ENCODE data around the gene BACE2. TPM values are rescaled to one million over a fixed set of nuclear protein-coding genes. Genes with fewer than 3 reads are reported as not detected.
"Not testable (repeated sequence)": the region's sequence is repeated elsewhere in the genome, so short reads cannot be mapped to it uniquely, and the experiment has no call there.

BACE2 gene
- total and polyA plus RNA-seq, 2 donors (not counting 1 experiment from before 2014, with no cell fraction given): 18.4 to 40.8 TPM

DNA sequence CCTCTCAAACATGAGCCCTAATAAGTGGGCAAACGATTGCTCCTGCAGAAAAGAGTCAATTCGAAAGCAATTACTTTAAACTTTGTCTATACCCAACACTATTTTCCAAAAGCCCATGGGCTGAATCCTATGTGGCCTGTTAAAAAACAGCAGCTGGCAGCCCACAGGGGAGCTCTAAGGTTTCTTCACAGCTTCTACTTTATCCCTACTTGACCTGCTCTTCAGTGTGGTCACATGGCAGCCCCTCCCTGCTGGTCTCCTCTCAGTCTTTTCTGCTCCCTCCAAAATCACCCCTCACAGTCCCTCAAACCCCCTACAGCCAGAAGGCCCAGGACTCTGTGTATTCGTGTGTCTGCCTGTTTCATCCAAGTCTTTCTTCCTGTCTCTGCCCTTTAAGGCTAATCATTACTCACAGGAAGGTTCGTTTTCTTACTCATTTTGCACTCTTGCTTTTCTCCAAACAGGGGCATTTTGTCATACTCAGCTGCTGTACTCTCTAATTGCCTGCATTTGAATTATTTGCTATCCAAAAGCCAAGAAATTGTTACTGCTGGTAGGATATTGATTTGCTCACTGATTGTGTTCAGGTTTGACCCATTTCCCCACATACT lies 86.2 kb downstream of the BACE2 start:
- H3K9me3 Mint-ChIP-seq (ENCODE audit: insufficient read depth): no peaks in the 10 kb centered on the region
- CTCF ChIA-PET: no interaction called here
- H3K4me1 ChIP-seq (ENCODE audit: control insufficient read depth in 2 of 2, insufficient read depth in 2 of 2, low read length in 2 of 2): peaks cover 0 to 14% of the 10 kb centered on the region in 2 donors
- H3K27me3 Mint-ChIP-seq: no peaks in the 10 kb centered on the region
- H3K36me3 ChIP-seq (replicated peaks in 1 of 2; ENCODE audit: control extremely low read depth in 1 of 2, control insufficient read depth in 1 of 2, extremely low read depth in 1 of 2, insufficient read depth in 2 of 2, low read length in 1 of 2): peaks cover 0 to 71% of the 10 kb centered on the region in 2 experiments
- H3K4me2 ChIP-seq (replicated peaks; ENCODE audit: low read depth, low read length, poor library complexity, severe bottlenecking): no peak overlapping the region
- peaks cover 0 to 12% (median 5%) of the 10 kb centered on the region in 3 donors for H3K9me3 ChIP-seq (ENCODE audit: control extremely low read depth in 1 of 3, control insufficient read depth in 2 of 3, insufficient read depth in 1 of 3, low read length in 2 of 3)
- DNase-seq (no peak), ATAC-seq (ENCODE audit: low read depth) (no peak)
- no peak overlapping the region for H3K4me3 Mint-ChIP-seq
- H3K4me1 Mint-ChIP-seq: peaks cover 11% of the 10 kb centered on the region
- peaks cover 22% of the 10 kb centered on the region for H4K20me1 ChIP-seq (ENCODE audit: control insufficient read depth, insufficient read depth, low read length, poor library complexity, severe bottlenecking)
- peaks cover 4% of the 10 kb centered on the region for H3K79me2 ChIP-seq (ENCODE audit: control insufficient read depth, insufficient read depth, low read length)
- intact Hi-C loops (cut with micrococcal nuclease): no loop called here
- no peak overlapping the region for H3K27ac ChIP-seq (ENCODE audit: low read length in 2 of 2)
- no peak overlapping the region for H3K4me3 ChIP-seq (ENCODE audit: control extremely low read depth in 1 of 5, extremely low read depth in 1 of 5, insufficient read depth in 1 of 5, low read depth in 2 of 5, low read length in 4 of 5)
- no peak for TF ChIP-seq EZH2 (IDR thresholded peaks at IDR 0.05; ENCODE audit: borderline replicate concordance, insufficient read depth, low read depth, low read length, poor library complexity, severe bottlenecking)
- TF ChIP-seq, protein P1, sequence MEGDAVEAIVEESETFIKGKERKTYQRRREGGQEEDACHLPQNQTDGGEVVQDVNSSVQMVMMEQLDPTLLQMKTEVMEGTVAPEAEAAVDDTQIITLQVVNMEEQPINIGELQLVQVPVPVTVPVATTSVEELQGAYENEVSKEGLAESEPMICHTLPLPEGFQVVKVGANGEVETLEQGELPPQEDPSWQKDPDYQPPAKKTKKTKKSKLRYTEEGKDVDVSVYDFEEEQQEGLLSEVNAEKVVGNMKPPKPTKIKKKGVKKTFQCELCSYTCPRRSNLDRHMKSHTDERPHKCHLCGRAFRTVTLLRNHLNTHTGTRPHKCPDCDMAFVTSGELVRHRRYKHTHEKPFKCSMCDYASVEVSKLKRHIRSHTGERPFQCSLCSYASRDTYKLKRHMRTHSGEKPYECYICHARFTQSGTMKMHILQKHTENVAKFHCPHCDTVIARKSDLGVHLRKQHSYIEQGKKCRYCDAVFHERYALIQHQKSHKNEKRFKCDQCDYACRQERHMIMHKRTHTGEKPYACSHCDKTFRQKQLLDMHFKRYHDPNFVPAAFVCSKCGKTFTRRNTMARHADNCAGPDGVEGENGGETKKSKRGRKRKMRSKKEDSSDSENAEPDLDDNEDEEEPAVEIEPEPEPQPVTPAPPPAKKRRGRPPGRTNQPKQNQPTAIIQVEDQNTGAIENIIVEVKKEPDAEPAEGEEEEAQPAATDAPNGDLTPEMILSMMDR (IDR thresholded peaks at IDR 0.05): no peak
- 100% methylated on average over 2 of the region's 4 CpGs for WGBS (ENCODE audit: insufficient coverage)
- H3K27ac Mint-ChIP-seq: peak overlapping the region; percentile 74
- no peak overlapping the region for H3K9ac ChIP-seq (ENCODE audit: low read length)
- H2AFZ ChIP-seq (ENCODE audit: insufficient read depth, low read depth, low read length, poor library complexity, severe bottlenecking): no peak overlapping the region
- no peaks in the 10 kb centered on the region for H3K27me3 ChIP-seq (replicated peaks in 1 of 4; ENCODE audit: control extremely low read depth in 1 of 4, control insufficient read depth in 3 of 4, insufficient read depth in 4 of 4, low read length in 3 of 4)
- POLR2A ChIA-PET: no interaction called here

DNA sequence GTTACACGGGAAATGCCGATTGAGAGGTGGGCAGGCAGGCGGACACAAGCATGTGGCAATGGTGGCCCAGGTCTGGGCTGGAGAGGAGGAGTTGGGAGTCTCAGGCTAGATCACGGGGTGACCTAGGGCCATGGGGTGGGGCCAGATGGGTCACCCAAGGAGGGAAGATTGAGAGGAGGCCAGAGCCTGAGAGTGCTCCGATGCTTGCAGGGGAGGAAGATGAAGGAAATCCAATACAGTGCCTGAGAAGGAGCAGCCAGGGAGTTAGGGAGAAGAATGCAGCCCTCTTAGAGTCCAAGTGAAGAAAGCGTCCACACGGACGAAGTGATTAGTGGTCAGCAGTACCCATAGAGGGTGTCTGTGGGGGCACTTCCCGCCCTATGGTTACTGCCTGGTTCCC lies 87.2 kb downstream of the BACE2 start:
- no peak overlapping the region for H3K27ac ChIP-seq (ENCODE audit: low read length in 2 of 2)
- no peak overlapping the region for H3K4me3 Mint-ChIP-seq
- H3K27me3 Mint-ChIP-seq: no peaks in the 10 kb centered on the region
- no peak for ATAC-seq (ENCODE audit: low read depth)
- intact Hi-C loops (cut with micrococcal nuclease): no loop called here
- peaks cover 1% of the 10 kb centered on the region for H3K79me2 ChIP-seq (ENCODE audit: control insufficient read depth, insufficient read depth, low read length)
- no peak overlapping the region for H3K27ac Mint-ChIP-seq
- H3K4me1 ChIP-seq (ENCODE audit: control insufficient read depth in 2 of 2, insufficient read depth in 2 of 2, low read length in 2 of 2): peaks cover 0 to 14% of the 10 kb centered on the region in 2 donors
- H3K4me1 Mint-ChIP-seq: peaks cover 11% of the 10 kb centered on the region
- peaks cover 0 to 66% of the 10 kb centered on the region in 2 experiments for H3K36me3 ChIP-seq (replicated peaks in 1 of 2; ENCODE audit: control extremely low read depth in 1 of 2, control insufficient read depth in 1 of 2, extremely low read depth in 1 of 2, insufficient read depth in 2 of 2, low read length in 1 of 2)
- TF ChIP-seq EZH2 (IDR thresholded peaks at IDR 0.05; ENCODE audit: borderline replicate concordance, insufficient read depth, low read depth, low read length, poor library complexity, severe bottlenecking): no peak
- TF ChIP-seq, protein P1 (IDR thresholded peaks at IDR 0.05): no peak
- no peaks in the 10 kb centered on the region for H3K27me3 ChIP-seq (replicated peaks in 1 of 4; ENCODE audit: control extremely low read depth in 1 of 4, control insufficient read depth in 3 of 4, insufficient read depth in 4 of 4, low read length in 3 of 4)
- ChIA-PET CTCF (interaction anchor here (0.7 kb wide), 1 partner anchor 74 kb away, joined by 3 read pairs; no protein-coding TSS in a partner anchor), POLR2A (interaction anchor here (0.7 kb wide), 1 partner anchor 22 kb away, joined by 3 read pairs; no protein-coding TSS in a partner anchor)
- no peak for DNase-seq
- peaks cover 12% of the 10 kb centered on the region for H4K20me1 ChIP-seq (ENCODE audit: control insufficient read depth, insufficient read depth, low read length, poor library complexity, severe bottlenecking)
- WGBS (ENCODE audit: insufficient coverage): 97% methylated on average over 9 of the region's 9 CpGs
- no peak overlapping the region for H3K9ac ChIP-seq (ENCODE audit: low read length)
- H3K9me3 Mint-ChIP-seq (ENCODE audit: insufficient read depth): no peaks in the 10 kb centered on the region
- H2AFZ ChIP-seq (ENCODE audit: insufficient read depth, low read depth, low read length, poor library complexity, severe bottlenecking): no peak overlapping the region
- no peak overlapping the region for H3K4me2 ChIP-seq (replicated peaks; ENCODE audit: low read depth, low read length, poor library complexity, severe bottlenecking)
- H3K4me3 ChIP-seq (ENCODE audit: control extremely low read depth in 1 of 5, extremely low read depth in 1 of 5, insufficient read depth in 1 of 5, low read depth in 2 of 5, low read length in 4 of 5): no peak overlapping the region
- H3K9me3 ChIP-seq (ENCODE audit: control extremely low read depth in 1 of 3, control insufficient read depth in 2 of 3, insufficient read depth in 1 of 3, low read length in 2 of 3): peaks cover 0 to 12% (median 5%) of the 10 kb centered on the region in 3 donors

DNA sequence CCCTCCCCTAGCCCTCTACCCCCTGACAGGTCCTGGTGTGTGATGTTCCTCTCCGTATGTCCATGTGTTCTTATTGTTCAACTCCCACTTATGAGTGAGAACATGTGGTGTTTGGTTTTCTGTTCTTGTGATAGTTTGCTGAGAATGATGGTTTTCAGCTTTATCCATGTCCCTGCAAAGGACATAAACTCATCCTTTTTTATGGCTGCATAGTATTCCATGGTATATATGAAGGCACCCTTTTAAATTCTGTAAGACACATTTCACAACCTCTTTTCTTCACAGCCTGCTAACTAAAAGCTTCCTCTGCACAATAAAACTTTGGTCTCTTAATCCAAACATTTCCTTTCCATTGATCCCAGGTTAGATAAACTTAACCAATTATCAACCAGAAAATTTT lies 88.3 kb downstream of the BACE2 start:
- H3K27me3 ChIP-seq (replicated peaks in 1 of 4; ENCODE audit: control extremely low read depth in 1 of 4, control insufficient read depth in 3 of 4, insufficient read depth in 4 of 4, low read length in 3 of 4); H3K27ac ChIP-seq (ENCODE audit: low read length in 2 of 2); H3K27ac Mint-ChIP-seq; POLR2A ChIA-PET; DNase-seq; H4K20me1 ChIP-seq (ENCODE audit: control insufficient read depth, insufficient read depth, low read length, poor library complexity, severe bottlenecking); H3K27me3 Mint-ChIP-seq; H2AFZ ChIP-seq (ENCODE audit: insufficient read depth, low read depth, low read length, poor library complexity, severe bottlenecking); H3K9ac ChIP-seq (ENCODE audit: low read length); H3K4me3 ChIP-seq (ENCODE audit: control extremely low read depth in 1 of 5, extremely low read depth in 1 of 5, insufficient read depth in 1 of 5, low read depth in 2 of 5, low read length in 4 of 5); CTCF ChIA-PET; H3K4me3 Mint-ChIP-seq; H3K79me2 ChIP-seq (ENCODE audit: control insufficient read depth, insufficient read depth, low read length); H3K9me3 Mint-ChIP-seq (ENCODE audit: insufficient read depth); intact Hi-C loops (cut with micrococcal nuclease); ATAC-seq (ENCODE audit: low read depth); H3K4me2 ChIP-seq (replicated peaks; ENCODE audit: low read depth, low read length, poor library complexity, severe bottlenecking): not testable (repeated sequence)
- H3K4me1 Mint-ChIP-seq: peaks cover 11% of the 10 kb centered on the region
- Histone ChIP-seq H3K9me3 (ENCODE audit: control extremely low read depth in 1 of 3, control insufficient read depth in 2 of 3, insufficient read depth in 1 of 3, low read length in 2 of 3) (peaks cover 0 to 12% (median 5%) of the 10 kb centered on the region in 3 donors), H3K36me3 (replicated peaks in 1 of 2; ENCODE audit: control extremely low read depth in 1 of 2, control insufficient read depth in 1 of 2, extremely low read depth in 1 of 2, insufficient read depth in 2 of 2, low read length in 1 of 2) (peaks cover 0 to 62% of the 10 kb centered on the region in 2 experiments), H3K4me1 (ENCODE audit: control insufficient read depth in 2 of 2, insufficient read depth in 2 of 2, low read length in 2 of 2) (peaks cover 0 to 14% of the 10 kb centered on the region in 2 donors)
- WGBS (ENCODE audit: insufficient coverage): no CpG with 5 or more reads among the region's 1 CpG
